B cell (primary cell): Measurements from ENCODE around the gene KDM3B. TPM values are rescaled to one million over a fixed set of nuclear protein-coding genes. Genes with fewer than 3 reads are reported as not detected.

Source experiments
- ATAC-seq: fragments of 200-7000 bp; cut with Tn5 transposase; one replicate; pipeline ENCODE4 v1.10.0; 2021; ENCODE audit warnings: low read depth, mild to moderate bottlenecking, moderate number of reproducible peaks, moderate library complexity
- CTCF ChIA-PET: fragments of 350-600 bp; sonication (Branson Sonifier 250); formaldehyde crosslinking; loops from one replicate; lab custom pipeline; 2021; ENCODE audit warnings: antibody characterized with exemption, inconsistent platforms; lab: Charles Lee
- POLR2A ChIA-PET: fragments of 350-600 bp; sonication (Branson Sonifier 250); formaldehyde crosslinking; loops from one replicate; lab custom pipeline; 2021; ENCODE audit warnings: antibody characterized with exemption; lab: Charles Lee
- DNase-seq: peaks from one replicate; pipeline ENCODE4 v3.0.0; 2013
- H2AFZ ChIP-seq: 2 replicates; pipeline ENCODE4 v1.6.1; 2012; ENCODE audit warnings: mild to moderate bottlenecking, low read depth, low read length; ENCODE audit not compliant: insufficient read depth, poor library complexity, severe bottlenecking
- H3K27ac ChIP-seq, 2 donors: 1 replicate in 1 of 2; 2 replicates in 1 of 2; pipeline ENCODE4 v1.5.1; 2012 to 2013; ENCODE audit warnings: low read length in 2 of 2, mild to moderate bottlenecking in 2 of 2, moderate library complexity in 1 of 2
- H3K27me3 ChIP-seq, 4 experiments: fragments of 200-600 bp in 1 of 4; sonication (generic) in 1 of 4; replicated peaks in 1 of 4; 1 replicate in 2 of 4; 2 replicates in 2 of 4; pipeline versions ENCODE4 v1.6.1 to v1.7.0; 2013 to 2016; ENCODE audit warnings: low read length in 3 of 4, mild to moderate bottlenecking in 2 of 4, mixed read lengths in 1 of 4, moderate library complexity in 1 of 4; ENCODE audit not compliant: insufficient read depth in 4 of 4, control insufficient read depth in 3 of 4; ENCODE audit errors: control extremely low read depth in 1 of 4
- H3K36me3 ChIP-seq, 2 experiments: replicated peaks in 1 of 2; 1 replicate in 1 of 2; 2 replicates in 1 of 2; pipeline versions ENCODE4 v1.6.1 to v1.7.1; 2013; ENCODE audit warnings: low read length in 1 of 2; ENCODE audit not compliant: insufficient read depth in 2 of 2, control insufficient read depth in 1 of 2; ENCODE audit errors: control extremely low read depth in 1 of 2, extremely low read depth in 1 of 2
- H3K4me1 ChIP-seq, 2 donors: fragments of 200-600 bp in 1 of 2; sonication (generic) in 1 of 2; 1 replicate in 1 of 2; 2 replicates in 1 of 2; pipeline versions ENCODE4 v1.5.1 to v1.6.1; 2013 to 2017; ENCODE audit warnings: low read length in 2 of 2; ENCODE audit not compliant: control insufficient read depth in 2 of 2, insufficient read depth in 2 of 2
- H3K4me2 ChIP-seq: replicated peaks from 2 replicates; pipeline ENCODE3; 2012; ENCODE audit warnings: mild to moderate bottlenecking, low read depth, low read length; ENCODE audit not compliant: poor library complexity, severe bottlenecking
- H3K4me3 ChIP-seq, 5 experiments: fragments of 200-600 bp in 1 of 5; sonication (generic) in 1 of 5; 1 replicate in 3 of 5; 2 replicates in 2 of 5; pipeline versions ENCODE4 v1.5.1 to v1.7.0; 2011 to 2016; ENCODE audit warnings: low read length in 4 of 5, mild to moderate bottlenecking in 4 of 5, low read depth in 2 of 5, control low read depth in 1 of 5, moderate library complexity in 1 of 5; ENCODE audit not compliant: insufficient read depth in 1 of 5; ENCODE audit errors: control extremely low read depth in 1 of 5, extremely low read depth in 1 of 5
- H3K79me2 ChIP-seq: fragments of 200-600 bp; sonication (generic); one replicate; pipeline ENCODE4 v1.6.0; 2016; ENCODE audit warnings: low read length; ENCODE audit not compliant: control insufficient read depth, insufficient read depth
- H3K9ac ChIP-seq: fragments of 200-600 bp; sonication (generic); 2 replicates; pipeline ENCODE4 v1.6.1; 2017; ENCODE audit warnings: mild to moderate bottlenecking, low read length, moderate library complexity
- H3K9me3 ChIP-seq, 3 donors: one replicate each; pipeline versions ENCODE4 v1.6.1 to v1.7.1; 2013; ENCODE audit warnings: low read length in 2 of 3; ENCODE audit not compliant: control insufficient read depth in 2 of 3, insufficient read depth in 1 of 3; ENCODE audit errors: control extremely low read depth in 1 of 3
- H4K20me1 ChIP-seq: 2 replicates; pipeline ENCODE4 v1.6.0; 2012; ENCODE audit warnings: mild to moderate bottlenecking, low read length; ENCODE audit not compliant: insufficient read depth, control insufficient read depth, poor library complexity, severe bottlenecking
- H3K27ac Mint-ChIP-seq: one replicate; pipeline ENCODE4 v1.8.0; 2021; ENCODE audit warnings: mixed read lengths
- H3K27me3 Mint-ChIP-seq: one replicate; pipeline ENCODE4 v1.8.0; 2021; ENCODE audit warnings: mixed read lengths
- H3K4me1 Mint-ChIP-seq: one replicate; pipeline ENCODE4 v1.8.0; 2021; ENCODE audit warnings: mixed read lengths
- H3K4me3 Mint-ChIP-seq: one replicate; pipeline ENCODE4 v1.8.0; 2021; ENCODE audit warnings: mixed read lengths
- H3K9me3 Mint-ChIP-seq: one replicate; pipeline ENCODE4 v1.8.0; 2022; ENCODE audit warnings: mixed read lengths; ENCODE audit not compliant: insufficient read depth
- EZH2 ChIP-seq: IDR thresholded peaks from 2 replicates; pipeline ENCODE4 v1.6.1; 2012; ENCODE audit warnings: borderline replicate concordance, low read depth, mild to moderate bottlenecking, moderate library complexity, low read length; ENCODE audit not compliant: insufficient read depth, poor library complexity, severe bottlenecking
- WGBS: methylation state at CpG from one replicate; pipeline ENCODE4 v1.1.5; 2013; ENCODE audit warnings: missing lambda C conversion rate; ENCODE audit not compliant: insufficient coverage; 5-methylcytosine and 5-hydroxymethylcytosine counted together
- intact Hi-C: fragments of 100-400 bp; cut with micrococcal nuclease; formaldehyde crosslinking; loops from one replicate; pipeline ENCODE4 v1.10.0; 2022
- polyA plus RNA-seq: library from polyadenylated mRNA; depleted of rRNA; stranded (reverse); fragments of >200 nt; gene quantifications from 2 replicates; pipeline ENCODE4 v1.2.3, GENCODE V29; 2012
- total RNA-seq, 2 donors: library from RNA; stranded (reverse); fragments of 120-200 nt in 1 of 2; gene quantifications; 1 replicate in 1 of 2; 2 replicates in 1 of 2; pipeline versions ENCODE4 v1.2.3 to v1.2.4, GENCODE V29; 2013 to 2022
- TF ChIP-seq, protein P1 (sequence below): fragments of 200-600 bp; IDR thresholded peaks from one replicate; pipeline ENCODE4 v1.8.0; 2022; ENCODE audit warnings: antibody characterized with exemption, mild to moderate bottlenecking

KDM3B gene
- total and polyA plus RNA-seq, 2 donors (not counting 1 experiment from before 2014, with no cell fraction given): 41.8 to 99.9 TPM

GRCh38 chr5:138454121-138454520, 101.6 kb downstream of the KDM3B start:
- no peak overlapping the region for H2AFZ ChIP-seq
- ATAC-seq: no peak
- ChIA-PET CTCF (interaction anchor here (1.0 to 13.1 kb wide), 2 partner anchors 47 to 103 kb away, joined by 4 to 281 read pairs; no protein-coding TSS in a partner anchor), POLR2A (no interaction called here)
- no peak for TF ChIP-seq EZH2
- TF ChIP-seq, protein P1, sequence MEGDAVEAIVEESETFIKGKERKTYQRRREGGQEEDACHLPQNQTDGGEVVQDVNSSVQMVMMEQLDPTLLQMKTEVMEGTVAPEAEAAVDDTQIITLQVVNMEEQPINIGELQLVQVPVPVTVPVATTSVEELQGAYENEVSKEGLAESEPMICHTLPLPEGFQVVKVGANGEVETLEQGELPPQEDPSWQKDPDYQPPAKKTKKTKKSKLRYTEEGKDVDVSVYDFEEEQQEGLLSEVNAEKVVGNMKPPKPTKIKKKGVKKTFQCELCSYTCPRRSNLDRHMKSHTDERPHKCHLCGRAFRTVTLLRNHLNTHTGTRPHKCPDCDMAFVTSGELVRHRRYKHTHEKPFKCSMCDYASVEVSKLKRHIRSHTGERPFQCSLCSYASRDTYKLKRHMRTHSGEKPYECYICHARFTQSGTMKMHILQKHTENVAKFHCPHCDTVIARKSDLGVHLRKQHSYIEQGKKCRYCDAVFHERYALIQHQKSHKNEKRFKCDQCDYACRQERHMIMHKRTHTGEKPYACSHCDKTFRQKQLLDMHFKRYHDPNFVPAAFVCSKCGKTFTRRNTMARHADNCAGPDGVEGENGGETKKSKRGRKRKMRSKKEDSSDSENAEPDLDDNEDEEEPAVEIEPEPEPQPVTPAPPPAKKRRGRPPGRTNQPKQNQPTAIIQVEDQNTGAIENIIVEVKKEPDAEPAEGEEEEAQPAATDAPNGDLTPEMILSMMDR: no peak
- Mint-ChIP-seq H3K27ac (no peak overlapping the region), H3K4me3 (no peak overlapping the region), H3K27me3 (no peaks in the 10 kb centered on the region), H3K9me3 (no peaks in the 10 kb centered on the region), H3K4me1 (peaks cover 18% of the 10 kb centered on the region)
- no peak overlapping the region for H3K4me3 ChIP-seq
- intact Hi-C loops: no loop called here
- H4K20me1 ChIP-seq: no peaks in the 10 kb centered on the region
- H3K27ac ChIP-seq: no peak overlapping the region
- H3K9ac ChIP-seq: no peak overlapping the region
- H3K36me3 ChIP-seq: no peaks in the 10 kb centered on the region
- H3K9me3 ChIP-seq: no peaks in the 10 kb centered on the region
- 88% methylated on average over 7 of the region's 8 CpGs for WGBS
- DNase-seq: no peak
- no peak overlapping the region for H3K4me2 ChIP-seq
- no peaks in the 10 kb centered on the region for H3K79me2 ChIP-seq
- H3K4me1 ChIP-seq: peaks cover 12 to 21% of the 10 kb centered on the region in 2 donors
- no peaks in the 10 kb centered on the region for H3K27me3 ChIP-seq

DNA sequence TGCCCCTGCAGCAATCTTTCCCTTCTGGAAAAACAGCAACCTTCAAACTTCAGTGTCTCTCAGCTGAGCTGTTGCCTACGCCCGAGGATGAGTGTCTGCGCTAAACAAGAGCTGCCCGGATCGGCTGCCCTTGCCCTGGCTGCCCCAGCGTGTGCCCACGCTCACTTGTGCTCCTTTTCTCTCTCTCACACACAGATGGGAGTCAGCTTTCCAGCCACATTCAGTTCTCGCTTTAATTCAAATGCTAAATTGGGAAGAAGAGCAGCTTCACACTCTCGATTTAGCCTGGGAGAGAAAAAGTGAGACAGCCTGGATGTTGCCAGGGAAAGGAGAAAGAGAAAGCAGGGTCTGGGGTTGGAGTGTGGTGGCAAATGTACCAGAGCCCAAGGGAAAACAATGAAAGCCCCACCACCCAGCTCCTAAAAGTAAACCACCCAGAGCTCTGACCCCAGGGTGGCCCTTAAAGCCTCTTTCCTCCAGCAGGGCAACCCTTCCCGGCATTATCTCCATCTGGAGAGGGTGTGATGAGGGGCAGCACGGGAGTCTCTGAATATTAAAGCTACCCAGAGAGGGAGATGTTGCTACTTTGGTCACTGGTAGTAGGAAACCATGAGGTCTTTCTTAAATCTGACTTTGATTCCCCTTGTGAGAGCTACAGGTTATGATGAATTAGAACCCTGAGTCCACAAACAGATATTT, 102.9 kb downstream of the KDM3B start:
- Histone ChIP-seq H4K20me1 (no peaks in the 10 kb centered on the region), H3K27me3 (no peaks in the 10 kb centered on the region), H3K36me3 (no peaks in the 10 kb centered on the region), H3K9ac (no peak overlapping the region), H3K4me2 (no peak overlapping the region), H3K4me1 (peaks cover 19 to 26% of the 10 kb centered on the region in 2 donors), H3K79me2 (no peaks in the 10 kb centered on the region), H3K27ac (no peak overlapping the region), H3K4me3 (no peak overlapping the region), H2AFZ (no peak overlapping the region), H3K9me3 (peaks cover 0 to 4% (median 0%) of the 10 kb centered on the region in 3 donors)
- intact Hi-C loops: no loop called here
- ATAC-seq (no peak), DNase-seq (no peak)
- no peak for TF ChIP-seq EZH2
- TF ChIP-seq, protein P1: no peak
- POLR2A ChIA-PET: no interaction called here
- WGBS: 96% methylated on average over 5 of the region's 11 CpGs
- Mint-ChIP-seq H3K9me3 (no peaks in the 10 kb centered on the region), H3K4me3 (no peak overlapping the region), H3K27ac (no peak overlapping the region), H3K27me3 (no peaks in the 10 kb centered on the region), H3K4me1 (peaks cover 21% of the 10 kb centered on the region)
- CTCF ChIA-PET: interaction anchor here (0.8 to 13.1 kb wide), 3 partner anchors 10 to 1906 kb away, joined by 3 to 281 read pairs (median 5); partner anchors contain the start of gene EGR1
